ENCODE data around the gene EEFSEC. TPM values are rescaled to one million over a fixed set of nuclear protein-coding genes. Genes with fewer than 3 reads are reported as not detected.

EEFSEC gene
- total and polyA plus RNA-seq, 2 experiments from 2014 or later = 10.1 to 16.2 TPM

GRCh38 chr3:128242818-128243601 is 89.7 kb downstream of the EEFSEC start:
- peaks cover 7% of the 10 kb centered on the region for H3K27me3 Mint-ChIP-seq (ENCODE audit: insufficient read depth, low read depth, poor library complexity)
- H3K4me1 Mint-ChIP-seq = peaks cover 13% of the 10 kb centered on the region
- Histone ChIP-seq H3F3A (replicated peaks; ENCODE audit: low read depth) (no peaks in the 10 kb centered on the region), H3K36me3 (ENCODE audit: insufficient read depth) (no peaks in the 10 kb centered on the region), H3K4me1 (ENCODE audit: insufficient read depth) (no peaks in the 10 kb centered on the region), H4K20me1 (replicated peaks; ENCODE audit: insufficient read depth) (no peaks in the 10 kb centered on the region; the same call in 1 of the 2 replicates), H3K4me2 (no peak overlapping the region), H3K9me2 (ENCODE audit: insufficient read depth) (no peaks in the 10 kb centered on the region), H3K4me3 (no peak overlapping the region), H3K79me2 (replicated peaks; ENCODE audit: insufficient read depth) (no peaks in the 10 kb centered on the region), H3K27me3 (ENCODE audit: insufficient read depth) (no peaks in the 10 kb centered on the region), H2AFZ (no peak overlapping the region), H3K27ac (ENCODE audit: low read depth) (no peak overlapping the region)
- H3K36me3 Mint-ChIP-seq (ENCODE audit: low read depth) = no peaks in the 10 kb centered on the region
- no peak for ATAC-seq
- DNase-seq (ENCODE audit: low spot score) = no peak
- H3K9me3 Mint-ChIP-seq = no peaks in the 10 kb centered on the region
- no peak overlapping the region for H3K4me3 Mint-ChIP-seq
- H3K27ac Mint-ChIP-seq = no peak overlapping the region
- TF ChIP-seq ETS1 (IDR thresholded peaks at IDR 0.05) (no peak), EZH2 (IDR thresholded peaks at IDR 0.05; ENCODE audit: low read depth, unreplicated experiment) (no peak), ZNF462 (CRISPR knock-in tag; IDR thresholded peaks at IDR 0.05) (no peak), CREB1 (CRISPR knock-in tag; IDR thresholded peaks at IDR 0.05; ENCODE audit: low read depth) (no peak)
